ENCODE results near the gene NTN1. TPM values are rescaled to one million over a fixed set of nuclear protein-coding genes. Genes with fewer than 3 reads are reported as not detected.

NTN1 gene
- total RNA-seq, 1 experiment from 2014 or later, result 10.4 TPM

- no peak overlapping the region for H3K4me3 ChIP-seq
- H3K27ac ChIP-seq, result peak overlapping the region; percentile 85
- no peaks in the 10 kb centered on the region for H3K27me3 ChIP-seq
- peaks cover 25% of the 10 kb centered on the region for H3K4me1 ChIP-seq
- H3K9me3 ChIP-seq (replicated peaks), result peaks cover 17% of the 10 kb centered on the region
- DNase-seq, result no peak
- H3K36me3 ChIP-seq, result no peaks in the 10 kb centered on the region
These were observed 196.8 kb downstream of the NTN1 start for GRCh38 chr17:9218064-9218635.

GRCh38 chr17:9218911-9219310 is 197.6 kb downstream of the NTN1 start:
- Histone ChIP-seq H3K36me3 (no peaks in the 10 kb centered on the region), H3K9me3 (replicated peaks) (peaks cover 17% of the 10 kb centered on the region), H3K4me3 (no peak overlapping the region), H3K4me1 (peaks cover 17% of the 10 kb centered on the region), H3K27me3 (no peaks in the 10 kb centered on the region), H3K27ac (no peak overlapping the region)
- DNase-seq, result no peak

DNA sequence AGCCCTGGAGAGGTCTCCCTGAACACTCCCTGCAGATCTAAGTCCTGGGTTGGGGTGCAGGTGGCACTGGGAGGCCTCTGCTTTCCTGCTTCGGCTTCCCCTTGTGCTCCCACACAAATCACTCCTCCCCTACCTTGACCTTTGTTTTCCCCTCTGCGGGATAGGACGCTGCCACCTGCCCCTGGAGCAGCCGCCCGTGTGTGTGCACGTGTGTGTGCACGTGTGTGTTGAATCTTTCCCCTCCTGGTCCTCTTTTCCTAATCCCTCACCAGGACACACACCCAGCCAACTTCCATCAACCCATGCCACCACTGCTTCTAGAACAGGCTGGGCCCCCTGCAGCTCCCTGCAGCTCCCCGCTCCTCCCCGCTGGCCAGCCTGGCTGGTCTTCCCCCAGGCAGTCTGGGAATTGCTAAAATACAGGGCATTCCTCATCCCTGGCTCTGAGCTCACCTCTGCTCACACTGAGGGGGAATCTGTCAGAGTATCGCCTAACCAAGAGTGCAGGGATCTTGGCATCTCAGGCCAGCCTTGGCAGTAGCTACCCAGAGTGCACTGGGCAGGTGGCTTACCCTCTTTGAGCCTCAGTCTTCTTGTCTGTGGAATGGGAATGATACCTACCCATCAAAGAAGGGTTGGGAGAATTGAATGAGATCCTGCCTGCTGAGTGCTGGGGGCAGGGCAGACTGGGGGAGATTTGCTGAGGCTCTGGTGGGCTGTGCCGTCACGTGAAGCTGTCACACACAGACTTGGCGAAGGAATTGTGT is 198.5 kb downstream of the NTN1 start:
- H3K27me3 ChIP-seq, result no peaks in the 10 kb centered on the region
- H3K27ac ChIP-seq, result no peak overlapping the region
- DNase-seq, result no peak
- peaks cover 16% of the 10 kb centered on the region for H3K9me3 ChIP-seq (replicated peaks)
- no peaks in the 10 kb centered on the region for H3K36me3 ChIP-seq
- H3K4me1 ChIP-seq, result peaks cover 13% of the 10 kb centered on the region
- no peak overlapping the region for H3K4me3 ChIP-seq

DNA sequence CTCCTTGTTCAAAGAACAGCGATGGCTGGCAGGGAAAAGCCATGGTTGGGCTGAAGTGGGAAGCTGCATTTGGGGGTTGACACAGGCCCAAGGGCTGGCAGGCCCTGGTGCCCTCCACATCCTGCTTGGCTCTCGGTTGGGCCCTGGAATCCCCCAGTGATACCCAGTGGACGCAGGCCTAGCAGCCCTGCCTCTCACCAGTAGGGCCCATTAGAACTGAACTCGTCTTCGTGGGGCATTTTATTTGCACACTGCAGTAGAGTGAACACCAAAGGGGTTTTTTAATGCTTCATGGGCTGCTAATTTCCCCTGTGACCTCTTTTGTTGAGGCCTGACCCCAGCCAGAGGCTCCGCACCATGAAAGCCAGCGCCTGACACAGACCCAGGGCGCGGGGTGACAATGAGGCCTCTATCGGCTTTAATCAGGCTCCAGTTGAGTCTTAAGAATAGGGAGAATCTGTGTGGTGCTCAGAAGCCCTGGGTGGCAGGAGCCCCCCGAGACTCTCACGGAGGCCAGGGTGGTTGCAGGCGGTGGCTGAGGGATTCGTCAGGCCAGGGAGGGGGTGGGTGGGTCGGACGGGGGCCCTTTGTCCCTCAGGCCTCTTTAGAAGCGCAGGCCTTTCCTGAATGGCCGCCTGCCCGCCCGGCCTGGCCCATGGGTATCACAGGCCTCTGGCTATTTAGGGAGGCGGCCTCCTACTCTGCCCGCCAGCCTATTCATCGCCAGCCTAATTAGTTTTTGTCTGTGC is 199.3 kb downstream of the NTN1 start:
- no peaks in the 10 kb centered on the region for H3K36me3 ChIP-seq
- peaks cover 13% of the 10 kb centered on the region for H3K4me1 ChIP-seq
- no peak for DNase-seq
- no peak overlapping the region for H3K27ac ChIP-seq
- H3K4me3 ChIP-seq, result no peak overlapping the region
- peaks cover 8% of the 10 kb centered on the region for H3K9me3 ChIP-seq (replicated peaks)
- H3K27me3 ChIP-seq, result no peaks in the 10 kb centered on the region

DNA sequence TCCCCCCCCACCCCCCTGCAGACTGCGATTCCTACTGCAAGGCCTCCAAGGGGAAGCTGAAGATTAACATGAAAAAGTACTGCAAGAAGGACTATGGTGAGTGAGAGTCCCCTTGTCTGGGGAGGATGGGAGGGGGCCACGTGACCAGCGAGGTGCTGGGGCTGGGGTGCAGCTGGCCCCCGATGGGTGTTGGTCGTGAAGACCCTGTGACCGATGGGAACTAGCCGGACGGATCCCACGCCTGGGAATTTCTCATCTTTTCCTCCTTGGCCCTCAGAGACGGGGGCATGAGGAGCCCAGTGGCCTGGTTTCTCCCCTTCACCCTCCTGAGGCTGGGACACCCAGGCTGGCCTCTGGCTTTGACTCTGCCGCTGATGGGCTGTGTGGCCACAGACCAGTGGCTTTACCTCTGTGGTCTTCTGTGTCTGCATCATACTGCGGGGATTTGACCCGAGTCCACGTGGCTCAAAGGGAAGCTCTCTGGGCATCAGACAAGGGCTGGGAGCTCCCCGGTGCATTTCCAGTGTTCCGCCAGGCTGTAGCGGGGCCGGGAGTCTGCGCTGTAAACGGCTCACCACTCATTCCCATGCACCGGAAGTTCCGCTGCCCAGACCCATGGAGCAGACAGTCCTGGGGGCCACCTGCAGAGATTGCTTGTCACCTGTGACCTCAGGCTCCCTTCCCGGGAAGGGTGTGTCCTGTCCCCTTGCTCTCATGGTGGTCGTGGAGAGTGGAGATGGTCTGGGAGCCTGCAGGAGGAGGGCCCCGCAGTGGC is 200.0 kb downstream of the NTN1 start:
- H3K27me3 ChIP-seq, result no peaks in the 10 kb centered on the region
- no peaks in the 10 kb centered on the region for H3K36me3 ChIP-seq
- H3K4me3 ChIP-seq, result no peak overlapping the region
- peaks cover under 1% of the 10 kb centered on the region; the same call in 1 of the 2 replicates for H3K9me3 ChIP-seq (replicated peaks)
- no peak for DNase-seq
- H3K27ac ChIP-seq, result no peak overlapping the region
- peaks cover 13% of the 10 kb centered on the region for H3K4me1 ChIP-seq

DNA sequence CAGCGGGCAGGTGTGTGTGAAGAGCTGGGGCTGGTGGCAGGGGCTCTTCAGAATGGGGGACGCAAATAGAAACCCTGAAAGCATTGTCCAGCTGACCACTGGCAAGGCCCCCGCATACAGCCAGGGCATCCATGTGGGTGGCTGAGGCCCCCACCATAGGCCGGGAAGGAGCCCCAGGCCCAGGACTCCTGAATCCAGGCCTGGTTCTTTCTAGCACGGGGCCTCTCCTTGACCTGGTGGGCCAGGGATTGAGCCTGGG is 200.5 kb downstream of the NTN1 start:
- Histone ChIP-seq H3K4me3 (no peak overlapping the region), H3K9me3 (replicated peaks) (no peaks in the 10 kb centered on the region), H3K27ac (no peak overlapping the region), H3K27me3 (no peaks in the 10 kb centered on the region), H3K36me3 (no peaks in the 10 kb centered on the region), H3K4me1 (peaks cover 13% of the 10 kb centered on the region)
- no peak for DNase-seq

DNA sequence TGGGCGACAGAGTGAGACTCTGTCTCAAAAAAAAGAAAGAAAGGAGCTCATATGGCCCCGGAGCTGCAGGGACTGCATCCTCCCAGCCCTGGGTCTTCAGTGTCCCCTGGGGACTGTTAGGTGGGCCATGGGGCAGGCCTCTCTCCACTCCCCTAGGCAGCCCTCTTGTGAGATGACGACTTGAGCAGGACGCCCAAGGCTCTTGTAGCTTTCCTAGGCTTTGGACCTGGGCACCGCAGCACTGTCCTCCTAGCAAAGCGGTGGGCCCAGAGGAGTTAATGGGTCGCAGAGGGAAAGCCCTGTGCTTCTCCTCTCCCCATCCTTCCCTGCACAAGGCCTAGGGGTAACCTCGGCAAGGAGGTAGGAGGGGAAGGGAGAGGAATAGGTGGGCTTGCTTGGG is 202.2 kb downstream of the NTN1 start:
- no peak for DNase-seq
- Histone ChIP-seq H3K4me1 (no peaks in the 10 kb centered on the region), H3K36me3 (no peaks in the 10 kb centered on the region), H3K4me3 (no peak overlapping the region), H3K27ac (no peak overlapping the region), H3K9me3 (replicated peaks) (no peaks in the 10 kb centered on the region), H3K27me3 (no peaks in the 10 kb centered on the region)

DNA sequence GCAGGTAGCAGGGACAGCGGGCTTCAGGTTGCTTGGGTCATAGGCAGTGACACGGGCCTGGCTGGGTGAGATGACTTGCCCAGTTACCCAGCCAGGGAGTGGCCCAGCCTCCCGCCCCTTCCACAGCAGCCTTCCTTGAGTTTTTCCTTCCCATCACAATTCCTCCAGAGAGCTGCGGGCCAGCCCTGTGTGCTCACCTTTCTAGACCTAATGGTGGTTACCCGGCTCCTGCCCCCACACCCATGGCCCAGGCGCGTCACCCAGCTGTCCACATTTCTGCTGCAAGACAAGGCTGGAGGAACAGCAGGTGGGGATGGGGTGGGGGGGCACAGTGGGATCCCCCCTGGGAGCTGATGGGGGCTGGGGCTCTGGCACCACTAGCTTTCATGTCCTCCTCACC is 203.2 kb downstream of the NTN1 start:
- no peak overlapping the region for H3K27ac ChIP-seq
- no peaks in the 10 kb centered on the region for H3K27me3 ChIP-seq
- no peaks in the 10 kb centered on the region for H3K9me3 ChIP-seq (replicated peaks)
- H3K4me3 ChIP-seq, result no peak overlapping the region
- no peaks in the 10 kb centered on the region for H3K36me3 ChIP-seq
- DNase-seq, result no peak
- no peaks in the 10 kb centered on the region for H3K4me1 ChIP-seq

DNA sequence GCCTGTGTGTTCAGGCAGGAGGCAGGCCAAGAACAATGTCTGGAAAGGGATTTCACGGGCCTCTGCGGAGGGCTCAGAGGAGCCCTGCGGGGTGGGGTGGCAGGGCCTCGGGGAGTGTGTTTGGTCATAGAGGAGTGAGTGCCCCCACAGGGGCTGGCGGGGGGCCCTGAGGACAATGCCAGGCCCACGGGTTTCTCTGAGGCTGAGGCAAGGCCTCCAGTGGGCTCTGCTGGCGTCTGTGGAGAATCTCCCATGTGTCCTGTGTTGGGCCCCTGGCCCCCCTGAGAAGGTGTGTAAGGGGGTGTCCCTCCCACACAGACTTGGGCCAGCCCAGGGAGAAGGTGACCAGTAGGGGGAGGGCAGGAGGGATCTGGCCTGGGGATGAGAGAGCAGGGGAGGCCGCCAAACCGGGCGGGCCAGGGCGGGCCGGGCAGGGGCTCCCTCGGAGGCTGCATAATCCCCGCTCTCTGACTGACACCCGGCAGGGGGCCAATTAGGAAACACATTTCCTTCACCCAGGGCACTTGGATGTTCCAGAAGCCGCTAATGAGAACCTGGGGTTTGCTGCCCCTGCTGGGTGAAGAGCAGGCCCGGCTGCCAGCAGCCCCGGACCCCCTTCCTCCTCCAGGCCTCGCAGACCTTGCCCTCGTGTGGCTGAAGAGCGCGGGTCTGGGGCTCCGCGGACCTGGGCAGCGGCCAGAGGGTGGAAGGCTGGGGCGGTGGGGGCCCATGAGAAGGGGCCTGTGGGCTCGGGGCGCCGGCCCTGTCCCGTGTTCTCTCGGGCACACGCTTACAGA is 204.2 kb downstream of the NTN1 start:
- Histone ChIP-seq H3K4me1 (no peaks in the 10 kb centered on the region), H3K4me3 (no peak overlapping the region), H3K27ac (no peak overlapping the region), H3K27me3 (no peaks in the 10 kb centered on the region), H3K36me3 (no peaks in the 10 kb centered on the region), H3K9me3 (replicated peaks) (no peaks in the 10 kb centered on the region)
- no peak for DNase-seq

- Histone ChIP-seq H3K36me3 (no peaks in the 10 kb centered on the region), H3K27ac (no peak overlapping the region), H3K27me3 (no peaks in the 10 kb centered on the region), H3K4me1 (no peaks in the 10 kb centered on the region), H3K4me3 (no peak overlapping the region), H3K9me3 (replicated peaks) (no peaks in the 10 kb centered on the region)
- no peak for DNase-seq
These were observed 205.0 kb downstream of the NTN1 start for GRCh38 chr17:9226130-9226793.

DNA sequence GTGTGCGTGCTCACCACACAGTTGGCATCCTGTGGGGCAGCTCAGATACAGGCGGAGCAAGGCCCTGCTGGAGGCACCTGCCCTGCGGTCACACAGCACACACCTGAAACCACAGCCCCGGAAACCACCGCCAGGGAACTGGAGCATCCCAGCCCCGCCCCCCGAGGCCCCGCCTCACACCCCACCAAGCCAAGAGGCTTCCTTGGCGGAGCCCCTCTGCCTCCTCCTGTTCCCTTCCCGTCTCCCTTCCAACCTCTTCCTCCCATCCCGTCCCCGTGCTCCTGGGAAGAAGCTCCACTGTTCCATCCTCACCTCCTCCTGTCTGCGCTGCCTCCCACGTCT is 205.5 kb downstream of the NTN1 start:
- Histone ChIP-seq H3K36me3 (no peaks in the 10 kb centered on the region), H3K4me1 (no peaks in the 10 kb centered on the region), H3K27ac (no peak overlapping the region), H3K4me3 (no peak overlapping the region), H3K27me3 (no peaks in the 10 kb centered on the region), H3K9me3 (replicated peaks) (no peaks in the 10 kb centered on the region)
- no peak for DNase-seq

- 0 out of 2 replicates have a peak, but pooled peaks cover 3% of the 10 kb centered on the region for H3K4me1 ChIP-seq
- no peak overlapping the region for H3K27ac ChIP-seq
- no peak for DNase-seq
- H3K36me3 ChIP-seq, result no peaks in the 10 kb centered on the region
- H3K9me3 ChIP-seq (replicated peaks), result no peaks in the 10 kb centered on the region
- no peak overlapping the region for H3K4me3 ChIP-seq
- H3K27me3 ChIP-seq, result no peaks in the 10 kb centered on the region
These were observed 206.6 kb downstream of the NTN1 start for GRCh38 chr17:9227819-9228407.

- H3K36me3 ChIP-seq, result no peaks in the 10 kb centered on the region
- no peak for DNase-seq
- 0 out of 2 replicates have a peak, but pooled peaks cover 3% of the 10 kb centered on the region for H3K4me1 ChIP-seq
- H3K4me3 ChIP-seq, result no peak overlapping the region
- no peaks in the 10 kb centered on the region for H3K9me3 ChIP-seq (replicated peaks)
- no peaks in the 10 kb centered on the region for H3K27me3 ChIP-seq
- no peak overlapping the region for H3K27ac ChIP-seq
These were observed 207.3 kb downstream of the NTN1 start for GRCh38 chr17:9228408-9229159.

Measured in SJCRH30 (cell line).